OCI-LY3 (cell line): Measurements from ENCODE around the gene GAB4.

ENCODE experiments used
- CTCF ChIP-seq: fragments of 200-600, 300-600 bp; sonication (generic); IDR thresholded peaks from 2 replicates; pipeline ENCODE4 v1.5.1; 2014; ENCODE audit warnings: antibody characterized with exemption, low read length, low read depth
- EZH2phosphoT487 ChIP-seq: fragments of 200-600 bp; shearing (Covaris generic); IDR thresholded peaks from 2 replicates; pipeline ENCODE4 v1.6.1; 2018; ENCODE audit warnings: antibody characterized with exemption, mixed run types, low read depth

DNA sequence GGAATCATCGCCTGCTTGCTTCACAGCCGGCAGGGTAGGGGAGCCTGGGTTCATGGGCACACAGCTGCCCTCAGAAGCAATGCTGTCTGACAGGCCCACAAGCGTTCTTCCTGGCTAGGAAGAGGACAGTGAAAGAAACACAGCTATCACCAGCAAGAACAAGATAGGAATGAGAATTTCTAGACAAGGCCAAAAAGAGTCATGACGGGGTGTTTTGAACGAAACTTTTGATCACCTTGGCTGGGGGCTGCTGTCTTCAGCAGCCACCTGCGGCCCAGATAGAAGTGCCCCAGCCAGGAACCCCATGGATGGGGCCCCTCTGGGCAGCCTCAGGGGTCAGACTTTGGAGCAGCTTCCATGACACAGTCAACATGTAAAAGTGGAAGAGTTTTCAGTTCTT lies 41.8 kb downstream of the GAB4 start:
- no peak for TF ChIP-seq CTCF
- TF ChIP-seq EZH2phosphoT487, result no peak
